Smooth muscle cell (in vitro differentiated cells): ENCODE data around the gene CA11. TPM values are rescaled to one million over a fixed set of nuclear protein-coding genes. Genes with fewer than 3 reads are reported as not detected.

Experiments used
- DNase-seq: peaks from one replicate; lab custom pipeline; 2025; ENCODE audit not compliant: unreplicated experiment; lab: John Stamatoyannopoulos, UW
- H2AFZ ChIP-seq: fragments of 200-600 bp; sonication (generic); 2 replicates; pipeline ENCODE4 v1.6.0; 2016; ENCODE audit warnings: antibody characterized with exemption, low read depth, mild to moderate bottlenecking
- H3F3A ChIP-seq: fragments of 200-600 bp; sonication (generic); 2 replicates; pipeline ENCODE4 v1.6.0; 2017; ENCODE audit warnings: antibody characterized with exemption, low read depth
- H3K27ac ChIP-seq: fragments of 200-600 bp; sonication (generic); 2 replicates; pipeline ENCODE4 v1.5.1; 2016; ENCODE audit warnings: low read depth, mild to moderate bottlenecking
- H3K27me3 ChIP-seq: fragments of 200-600 bp; sonication (generic); 2 replicates; pipeline ENCODE4 v1.6.1; 2016; ENCODE audit warnings: low read depth, mild to moderate bottlenecking
- H3K36me3 ChIP-seq: fragments of 200-600 bp; sonication (generic); 2 replicates; pipeline ENCODE4 v1.5.1; 2016; ENCODE audit warnings: low read depth
- H3K4me1 ChIP-seq: fragments of 200-600 bp; sonication (generic); 2 replicates; pipeline ENCODE4 v1.5.1; 2016; ENCODE audit warnings: low read depth
- H3K4me2 ChIP-seq: fragments of 200-600 bp; sonication (generic); 2 replicates; pipeline ENCODE4 v1.6.0; 2016; ENCODE audit warnings: mild to moderate bottlenecking
- H3K4me3 ChIP-seq: fragments of 200-600 bp; sonication (generic); 2 replicates; pipeline ENCODE4 v1.5.1; 2016; ENCODE audit warnings: mild to moderate bottlenecking
- H3K79me2 ChIP-seq: fragments of 200-600 bp; sonication (generic); 2 replicates; pipeline ENCODE4 v1.6.0; 2016; ENCODE audit warnings: low read depth, mild to moderate bottlenecking
- H3K9ac ChIP-seq: fragments of 200-600 bp; sonication (generic); 2 replicates; pipeline ENCODE4 v1.6.0; 2016; ENCODE audit warnings: low read depth
- H3K9me3 ChIP-seq: fragments of 200-600 bp; sonication (generic); replicated peaks from 2 replicates; pipeline ENCODE4 v1.5.1; 2016; ENCODE audit warnings: low read depth
- H4K20me1 ChIP-seq: fragments of 200-600 bp; sonication (generic); 2 replicates; pipeline ENCODE4 v1.6.0; 2016; ENCODE audit warnings: low read depth
- CTCF ChIP-seq: fragments of 200-600 bp; sonication (generic); IDR thresholded peaks from 2 replicates; pipeline ENCODE4 v1.5.1; 2017; ENCODE audit warnings: borderline replicate concordance, mild to moderate bottlenecking, antibody characterized with exemption; ENCODE audit not compliant: insufficient read depth, poor library complexity, severe bottlenecking
- WGBS: methylation state at CpG from one replicate; pipeline ENCODE4 v1.1.7; 2016; ENCODE audit warnings: low lambda C conversion rate; 5-methylcytosine and 5-hydroxymethylcytosine counted together
- polyA plus RNA-seq: library from polyadenylated mRNA; unstranded; fragments of >200 nt; fragmentation: Nextera tagmentation; extraction: Ambion mirVana; gene quantifications from 2 replicates; pipeline ENCODE4 v1.2.1, GENCODE V29; 2016
- total RNA-seq: library from RNA; depleted of rRNA; stranded (reverse); fragments of >200 nt; gene quantifications from 2 replicates; pipeline ENCODE4 v1.2.3, GENCODE V29; 2014

Gene CA11
- total and polyA plus RNA-seq, 2 experiments from 2014 or later = 0.09 to 6.9 TPM

- H3K4me3 ChIP-seq = peak overlapping the region; percentile 60
- H3K9me3 ChIP-seq = no peaks in the 10 kb centered on the region
- DNase-seq = peak; percentile 94
- H2AFZ ChIP-seq = peak overlapping the region; percentile 76
- peak overlapping the region; percentile 79 for H3K4me2 ChIP-seq
- H3K36me3 ChIP-seq = no peaks in the 10 kb centered on the region
- H3K79me2 ChIP-seq = no peaks in the 10 kb centered on the region
- peaks cover 6% of the 10 kb centered on the region for H3K27me3 ChIP-seq
- peaks cover 12% of the 10 kb centered on the region for H3F3A ChIP-seq
- H3K9ac ChIP-seq = peak overlapping the region; percentile 73
- WGBS = under 1% methylated on average over 34 of the region's 38 CpGs
- no peaks in the 10 kb centered on the region for H4K20me1 ChIP-seq
- peaks cover 4% of the 10 kb centered on the region for H3K4me1 ChIP-seq
- peak overlapping the region; percentile 65 for H3K27ac ChIP-seq
- no peak for TF ChIP-seq CTCF
These were observed 8.5 kb downstream of the CA11 start for GRCh38 chr19:48637449-48637947.

- Histone ChIP-seq H3K9me3 (no peaks in the 10 kb centered on the region), H3K36me3 (no peaks in the 10 kb centered on the region)
- no peak for DNase-seq
These were observed 9.0 kb downstream of the CA11 start, which contains the start of gene DBP for GRCh38 chr19:48636859-48637448. Gene DBP, minus strand, starts transcription at chr19:48637379. Its CDS starts 385 bp downstream, at chr19:48636994.

GRCh38 chr19:48635966-48636858 lies 9.8 kb downstream of the CA11 start:
- H3K4me1 ChIP-seq = peaks cover 4% of the 10 kb centered on the region
- peak overlapping the region; percentile 79 for H3K4me2 ChIP-seq
- H3K9ac ChIP-seq = no peak overlapping the region
- WGBS = 12% methylated on average over 31 of the region's 35 CpGs
- no peak overlapping the region for H2AFZ ChIP-seq
- no peaks in the 10 kb centered on the region for H3K79me2 ChIP-seq
- H3F3A ChIP-seq = peaks cover 12% of the 10 kb centered on the region
- H3K27me3 ChIP-seq = peaks cover 6% of the 10 kb centered on the region
- no peaks in the 10 kb centered on the region for H3K36me3 ChIP-seq
- peak overlapping the region; percentile 60 for H3K4me3 ChIP-seq
- H3K27ac ChIP-seq = no peak overlapping the region
- no peak for DNase-seq
- TF ChIP-seq CTCF = no peak
- H4K20me1 ChIP-seq = no peaks in the 10 kb centered on the region
- H3K9me3 ChIP-seq = no peaks in the 10 kb centered on the region

More at GRCh38 chr19:48636859-48637448, 9.0 kb downstream of the CA11 start, which contains the start of gene DBP:
- WGBS = 3% methylated on average over 38 of the region's 40 CpGs
- Histone ChIP-seq H3K4me3 (peak within 1 kb of the TSS; percentile 60), H4K20me1 (no peaks in the 10 kb centered on the region), H3K9ac (peak within 1 kb of the TSS; percentile 73), H3K27me3 (peaks cover 6% of the 10 kb centered on the region), H3K79me2 (no peaks in the 10 kb centered on the region), H3K4me1 (peaks cover 4% of the 10 kb centered on the region), H3K27ac (peak within 1 kb of the TSS; percentile 65), H3F3A (peaks cover 12% of the 10 kb centered on the region), H3K4me2 (peak within 1 kb of the TSS; percentile 79), H2AFZ (peak within 1 kb of the TSS; percentile 76)
- no peak for TF ChIP-seq CTCF
